GM12872 (cell line): Measurements from ENCODE around the gene PAPSS2.

Experiments
- CTCF ChIP-seq: IDR thresholded peaks from 3 replicates; pipeline ENCODE4 v1.5.1; 2011; ENCODE audit warnings: low read depth, mild to moderate bottlenecking, low read length, moderate library complexity; ENCODE audit not compliant: insufficient read depth

Gene PAPSS2

GRCh38 chr10:87622314-87623004 lies 37.2 kb upstream of the PAPSS2 start:
- 0 out of 3 replicates have a peak, but pooled peaks have one; percentile 27 for TF ChIP-seq CTCF

GRCh38 chr10:87623191-87623590 lies 36.5 kb upstream of the PAPSS2 start:
- no peak for TF ChIP-seq CTCF

GRCh38 chr10:87625661-87626060 lies 34.0 kb upstream of the PAPSS2 start:
- TF ChIP-seq CTCF, result no peak

- no peak for TF ChIP-seq CTCF
Measured at GRCh38 chr10:87626422-87626892, 33.2 kb upstream of the PAPSS2 start.

GRCh38 chr10:87630171-87630570 lies 29.5 kb upstream of the PAPSS2 start:
- TF ChIP-seq CTCF, result no peak

GRCh38 chr10:87632454-87632853 lies 27.2 kb upstream of the PAPSS2 start:
- no peak for TF ChIP-seq CTCF

GRCh38 chr10:87634311-87634710 lies 25.4 kb upstream of the PAPSS2 start:
- no peak for TF ChIP-seq CTCF
